B cell (primary cell): ENCODE results near the gene ZNF423. TPM values are rescaled to one million over a fixed set of nuclear protein-coding genes. Genes with fewer than 3 reads are reported as not detected.

ENCODE experiments used
- ATAC-seq: fragments of 200-7000 bp; cut with Tn5 transposase; one replicate; pipeline ENCODE4 v1.10.0; 2021; ENCODE audit warnings: low read depth, mild to moderate bottlenecking, moderate number of reproducible peaks, moderate library complexity
- CTCF ChIA-PET: fragments of 350-600 bp; sonication (Branson Sonifier 250); formaldehyde crosslinking; loops from one replicate; lab custom pipeline; 2021; ENCODE audit warnings: antibody characterized with exemption, inconsistent platforms; lab: Charles Lee
- POLR2A ChIA-PET: fragments of 350-600 bp; sonication (Branson Sonifier 250); formaldehyde crosslinking; loops from one replicate; lab custom pipeline; 2021; ENCODE audit warnings: antibody characterized with exemption; lab: Charles Lee
- DNase-seq: peaks from one replicate; pipeline ENCODE4 v3.0.0; 2013
- H2AFZ ChIP-seq: 2 replicates; pipeline ENCODE4 v1.6.1; 2012; ENCODE audit warnings: mild to moderate bottlenecking, low read depth, low read length; ENCODE audit not compliant: insufficient read depth, poor library complexity, severe bottlenecking
- H3K27ac ChIP-seq, 2 donors: 1 replicate in 1 of 2; 2 replicates in 1 of 2; pipeline ENCODE4 v1.5.1; 2012 to 2013; ENCODE audit warnings: low read length in 2 of 2, mild to moderate bottlenecking in 2 of 2, moderate library complexity in 1 of 2
- H3K27me3 ChIP-seq, 4 experiments: fragments of 200-600 bp in 1 of 4; sonication (generic) in 1 of 4; replicated peaks in 1 of 4; 1 replicate in 2 of 4; 2 replicates in 2 of 4; pipeline versions ENCODE4 v1.6.1 to v1.7.0; 2013 to 2016; ENCODE audit warnings: low read length in 3 of 4, mild to moderate bottlenecking in 2 of 4, mixed read lengths in 1 of 4, moderate library complexity in 1 of 4; ENCODE audit not compliant: insufficient read depth in 4 of 4, control insufficient read depth in 3 of 4; ENCODE audit errors: control extremely low read depth in 1 of 4
- H3K36me3 ChIP-seq, 2 experiments: replicated peaks in 1 of 2; 1 replicate in 1 of 2; 2 replicates in 1 of 2; pipeline versions ENCODE4 v1.6.1 to v1.7.1; 2013; ENCODE audit warnings: low read length in 1 of 2; ENCODE audit not compliant: insufficient read depth in 2 of 2, control insufficient read depth in 1 of 2; ENCODE audit errors: control extremely low read depth in 1 of 2, extremely low read depth in 1 of 2
- H3K4me1 ChIP-seq, 2 donors: fragments of 200-600 bp in 1 of 2; sonication (generic) in 1 of 2; 1 replicate in 1 of 2; 2 replicates in 1 of 2; pipeline versions ENCODE4 v1.5.1 to v1.6.1; 2013 to 2017; ENCODE audit warnings: low read length in 2 of 2; ENCODE audit not compliant: control insufficient read depth in 2 of 2, insufficient read depth in 2 of 2
- H3K4me2 ChIP-seq: replicated peaks from 2 replicates; pipeline ENCODE3; 2012; ENCODE audit warnings: mild to moderate bottlenecking, low read depth, low read length; ENCODE audit not compliant: poor library complexity, severe bottlenecking
- H3K4me3 ChIP-seq, 5 experiments: fragments of 200-600 bp in 1 of 5; sonication (generic) in 1 of 5; 1 replicate in 3 of 5; 2 replicates in 2 of 5; pipeline versions ENCODE4 v1.5.1 to v1.7.0; 2011 to 2016; ENCODE audit warnings: low read length in 4 of 5, mild to moderate bottlenecking in 4 of 5, low read depth in 2 of 5, control low read depth in 1 of 5, moderate library complexity in 1 of 5; ENCODE audit not compliant: insufficient read depth in 1 of 5; ENCODE audit errors: control extremely low read depth in 1 of 5, extremely low read depth in 1 of 5
- H3K79me2 ChIP-seq: fragments of 200-600 bp; sonication (generic); one replicate; pipeline ENCODE4 v1.6.0; 2016; ENCODE audit warnings: low read length; ENCODE audit not compliant: control insufficient read depth, insufficient read depth
- H3K9ac ChIP-seq: fragments of 200-600 bp; sonication (generic); 2 replicates; pipeline ENCODE4 v1.6.1; 2017; ENCODE audit warnings: mild to moderate bottlenecking, low read length, moderate library complexity
- H3K9me3 ChIP-seq, 3 donors: one replicate each; pipeline versions ENCODE4 v1.6.1 to v1.7.1; 2013; ENCODE audit warnings: low read length in 2 of 3; ENCODE audit not compliant: control insufficient read depth in 2 of 3, insufficient read depth in 1 of 3; ENCODE audit errors: control extremely low read depth in 1 of 3
- H4K20me1 ChIP-seq: 2 replicates; pipeline ENCODE4 v1.6.0; 2012; ENCODE audit warnings: mild to moderate bottlenecking, low read length; ENCODE audit not compliant: insufficient read depth, control insufficient read depth, poor library complexity, severe bottlenecking
- H3K27ac Mint-ChIP-seq: one replicate; pipeline ENCODE4 v1.8.0; 2021; ENCODE audit warnings: mixed read lengths
- H3K27me3 Mint-ChIP-seq: one replicate; pipeline ENCODE4 v1.8.0; 2021; ENCODE audit warnings: mixed read lengths
- H3K4me1 Mint-ChIP-seq: one replicate; pipeline ENCODE4 v1.8.0; 2021; ENCODE audit warnings: mixed read lengths
- H3K4me3 Mint-ChIP-seq: one replicate; pipeline ENCODE4 v1.8.0; 2021; ENCODE audit warnings: mixed read lengths
- H3K9me3 Mint-ChIP-seq: one replicate; pipeline ENCODE4 v1.8.0; 2022; ENCODE audit warnings: mixed read lengths; ENCODE audit not compliant: insufficient read depth
- EZH2 ChIP-seq: IDR thresholded peaks from 2 replicates; pipeline ENCODE4 v1.6.1; 2012; ENCODE audit warnings: borderline replicate concordance, low read depth, mild to moderate bottlenecking, moderate library complexity, low read length; ENCODE audit not compliant: insufficient read depth, poor library complexity, severe bottlenecking
- WGBS: methylation state at CpG from one replicate; pipeline ENCODE4 v1.1.5; 2013; ENCODE audit warnings: missing lambda C conversion rate; ENCODE audit not compliant: insufficient coverage; 5-methylcytosine and 5-hydroxymethylcytosine counted together
- intact Hi-C: fragments of 100-400 bp; cut with micrococcal nuclease; formaldehyde crosslinking; loops from one replicate; pipeline ENCODE4 v1.10.0; 2022
- polyA plus RNA-seq: library from polyadenylated mRNA; depleted of rRNA; stranded (reverse); fragments of >200 nt; gene quantifications from 2 replicates; pipeline ENCODE4 v1.2.3, GENCODE V29; 2012
- total RNA-seq, 2 donors: library from RNA; stranded (reverse); fragments of 120-200 nt in 1 of 2; gene quantifications; 1 replicate in 1 of 2; 2 replicates in 1 of 2; pipeline versions ENCODE4 v1.2.3 to v1.2.4, GENCODE V29; 2013 to 2022
- TF ChIP-seq, protein P1 (sequence below): fragments of 200-600 bp; IDR thresholded peaks from one replicate; pipeline ENCODE4 v1.8.0; 2022; ENCODE audit warnings: antibody characterized with exemption, mild to moderate bottlenecking

The ZNF423 gene
- total and polyA plus RNA-seq, 2 donors (not counting 1 experiment from before 2014, with no cell fraction given) = not detected

DNA sequence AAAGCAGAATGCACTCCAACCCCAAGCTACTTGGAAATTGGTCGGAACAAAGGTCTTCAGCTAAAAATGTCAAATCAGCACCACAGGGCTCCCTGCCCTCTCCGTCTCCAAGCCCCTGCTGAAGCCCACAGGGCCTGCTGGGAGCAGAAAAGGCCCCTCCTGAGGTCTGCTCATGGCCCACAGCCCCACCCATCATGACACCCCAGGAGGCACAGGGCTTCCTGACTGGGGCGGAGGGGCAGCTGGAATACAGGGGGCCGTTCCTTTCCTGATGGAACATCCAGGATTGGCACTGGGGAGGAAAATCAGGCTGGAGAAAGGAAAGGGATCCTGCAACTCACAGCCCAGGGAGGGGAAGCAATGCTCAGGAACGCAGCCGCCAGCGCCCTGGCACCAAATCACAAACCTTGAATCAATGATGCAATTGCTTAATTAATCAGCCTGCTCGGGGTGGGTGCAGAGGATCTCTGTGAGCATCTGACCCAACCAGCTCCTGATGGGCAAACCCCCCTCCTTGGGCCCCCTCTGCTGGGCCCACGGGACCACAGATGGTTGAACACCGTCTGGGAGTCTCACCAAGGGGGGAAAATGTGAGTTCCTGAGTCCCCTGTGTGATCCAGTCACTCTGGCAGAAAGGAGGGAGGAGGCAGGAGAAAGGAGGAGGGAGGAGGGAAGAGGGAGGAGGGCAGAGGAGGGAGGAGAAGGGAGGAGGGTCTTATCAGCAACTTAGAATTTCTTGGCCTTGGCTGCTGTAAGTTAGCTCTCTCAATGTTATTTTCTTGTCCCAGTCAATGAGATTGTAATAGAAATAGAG, 155.5 kb downstream of the ZNF423 start:
- H3K4me3 Mint-ChIP-seq = no peak overlapping the region
- no peak overlapping the region for H2AFZ ChIP-seq

DNA sequence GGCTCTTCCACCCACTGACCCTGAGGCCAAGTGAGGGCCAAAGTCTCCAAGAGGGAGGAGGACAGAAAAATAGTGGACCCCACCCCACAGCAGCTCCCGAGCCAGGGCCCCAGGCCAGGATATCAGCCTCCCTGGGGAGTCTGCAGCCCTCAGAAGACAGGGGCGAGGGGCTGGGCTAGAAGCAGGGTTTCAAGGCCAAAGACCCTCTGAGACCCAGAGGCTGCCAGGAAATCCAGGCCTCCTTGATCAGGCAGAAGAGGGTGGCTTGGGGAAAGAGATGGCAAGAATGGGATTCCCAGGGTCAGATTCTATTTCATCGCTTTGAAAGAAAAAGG, 156.1 kb downstream of the ZNF423 start:
- Histone ChIP-seq H3K27me3 (no peaks in the 10 kb centered on the region), H3K4me3 (no peak overlapping the region), H3K36me3 (no peaks in the 10 kb centered on the region), H2AFZ (no peak overlapping the region), H3K27ac (no peak overlapping the region), H3K79me2 (no peaks in the 10 kb centered on the region), H4K20me1 (no peaks in the 10 kb centered on the region), H3K9me3 (peaks cover 0 to 7% (median 0%) of the 10 kb centered on the region in 3 donors), H3K4me1 (no peaks in the 10 kb centered on the region), H3K9ac (no peak overlapping the region), H3K4me2 (no peak overlapping the region)
- peaks cover 2% of the 10 kb centered on the region for H3K4me1 Mint-ChIP-seq
- H3K27ac Mint-ChIP-seq = no peak overlapping the region
- DNase-seq = no peak
- H3K4me3 Mint-ChIP-seq = no peak overlapping the region
- H3K27me3 Mint-ChIP-seq = peaks cover 14% of the 10 kb centered on the region
- no peak for TF ChIP-seq EZH2
- 43% methylated on average over 1 of the region's 3 CpGs for WGBS
- H3K9me3 Mint-ChIP-seq = no peaks in the 10 kb centered on the region
- no peak for ATAC-seq
- ChIA-PET CTCF (no interaction called here), POLR2A (no interaction called here)
- intact Hi-C loops = no loop called here

More for the DNA sequence above, 155.5 kb downstream of the ZNF423 start:
- DNase-seq (no peak), ATAC-seq (no peak)
- Histone ChIP-seq H3K4me3 (no peak overlapping the region), H3K4me2 (no peak overlapping the region), H4K20me1 (no peaks in the 10 kb centered on the region), H3K9me3 (peaks cover 0 to 10% (median 0%) of the 10 kb centered on the region in 3 donors), H3K79me2 (no peaks in the 10 kb centered on the region), H3K9ac (no peak overlapping the region), H3K4me1 (no peaks in the 10 kb centered on the region), H3K27me3 (no peaks in the 10 kb centered on the region), H3K36me3 (no peaks in the 10 kb centered on the region), H3K27ac (no peak overlapping the region)
- WGBS = 35% methylated on average over 3 of the region's 10 CpGs
- POLR2A ChIA-PET = no interaction called here
- no peaks in the 10 kb centered on the region for H3K9me3 Mint-ChIP-seq
- CTCF ChIA-PET = no interaction called here
- H3K27me3 Mint-ChIP-seq = peaks cover 14% of the 10 kb centered on the region
- no peak overlapping the region for H3K27ac Mint-ChIP-seq
- peaks cover 2% of the 10 kb centered on the region for H3K4me1 Mint-ChIP-seq
- intact Hi-C loops = no loop called here
- no peak for TF ChIP-seq EZH2
- TF ChIP-seq, protein P1, sequence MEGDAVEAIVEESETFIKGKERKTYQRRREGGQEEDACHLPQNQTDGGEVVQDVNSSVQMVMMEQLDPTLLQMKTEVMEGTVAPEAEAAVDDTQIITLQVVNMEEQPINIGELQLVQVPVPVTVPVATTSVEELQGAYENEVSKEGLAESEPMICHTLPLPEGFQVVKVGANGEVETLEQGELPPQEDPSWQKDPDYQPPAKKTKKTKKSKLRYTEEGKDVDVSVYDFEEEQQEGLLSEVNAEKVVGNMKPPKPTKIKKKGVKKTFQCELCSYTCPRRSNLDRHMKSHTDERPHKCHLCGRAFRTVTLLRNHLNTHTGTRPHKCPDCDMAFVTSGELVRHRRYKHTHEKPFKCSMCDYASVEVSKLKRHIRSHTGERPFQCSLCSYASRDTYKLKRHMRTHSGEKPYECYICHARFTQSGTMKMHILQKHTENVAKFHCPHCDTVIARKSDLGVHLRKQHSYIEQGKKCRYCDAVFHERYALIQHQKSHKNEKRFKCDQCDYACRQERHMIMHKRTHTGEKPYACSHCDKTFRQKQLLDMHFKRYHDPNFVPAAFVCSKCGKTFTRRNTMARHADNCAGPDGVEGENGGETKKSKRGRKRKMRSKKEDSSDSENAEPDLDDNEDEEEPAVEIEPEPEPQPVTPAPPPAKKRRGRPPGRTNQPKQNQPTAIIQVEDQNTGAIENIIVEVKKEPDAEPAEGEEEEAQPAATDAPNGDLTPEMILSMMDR = no peak
